ENCODE measurements around the gene KLHL30.

KLHL30 gene

DNA sequence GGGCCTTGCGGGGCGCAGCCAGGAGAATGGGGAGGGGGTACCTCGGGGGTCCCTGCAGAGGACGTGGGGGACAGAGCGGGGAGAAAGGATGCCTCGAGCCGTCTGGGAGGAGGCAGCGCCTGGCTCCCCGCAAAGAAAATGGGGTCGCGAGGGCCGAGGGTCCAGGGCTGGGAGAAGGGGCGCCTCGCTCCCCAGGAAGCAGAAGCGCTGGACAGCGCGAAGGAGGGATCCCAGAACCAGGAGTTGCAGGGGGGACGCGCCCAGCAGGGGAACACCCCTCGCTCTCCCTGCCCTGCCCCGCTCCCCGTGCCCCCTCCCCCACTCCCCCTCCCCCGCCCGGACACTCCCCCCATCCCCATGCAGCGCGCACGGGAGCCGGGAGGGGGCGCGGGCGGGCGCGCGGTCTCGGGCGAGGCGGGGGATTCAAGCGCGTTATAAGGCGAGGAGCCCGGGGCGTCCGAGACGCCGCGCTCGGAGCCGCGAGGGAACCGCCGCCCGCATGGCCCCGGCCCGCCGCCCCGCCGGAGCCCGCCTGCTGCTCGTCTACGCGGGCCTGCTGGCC lies 20.1 kb downstream of the KLHL30 start, which contains the start of gene ERFE:
Gene ERFE, plus strand, starts transcription at position 462 of the 562 bp plus-strand sequence. Its CDS starts 38 bp downstream, at position 500.
- no peaks in the 10 kb centered on the region for H3K36me3 ChIP-seq (ENCODE audit: control insufficient read depth, insufficient read depth, low read length, severe bottlenecking)
- peaks cover 9% of the 10 kb centered on the region for H3K4me1 ChIP-seq (ENCODE audit: control insufficient read depth, insufficient read depth, low read length)
- H3K4me3 ChIP-seq (ENCODE audit: low read length) = peak within 1 kb of the TSS; percentile 70
- peak; percentile 84 for DNase-seq (ENCODE audit: low read depth)
- peak within 1 kb of the TSS; percentile 64 for H3K9ac ChIP-seq (ENCODE audit: low read length)
- H3K27me3 ChIP-seq (replicated peaks; ENCODE audit: control insufficient read depth, insufficient read depth, low read length) = no peaks in the 10 kb centered on the region
- peaks cover 4% of the 10 kb centered on the region for H3K9me3 ChIP-seq (ENCODE audit: control insufficient read depth, low read length)

DNA sequence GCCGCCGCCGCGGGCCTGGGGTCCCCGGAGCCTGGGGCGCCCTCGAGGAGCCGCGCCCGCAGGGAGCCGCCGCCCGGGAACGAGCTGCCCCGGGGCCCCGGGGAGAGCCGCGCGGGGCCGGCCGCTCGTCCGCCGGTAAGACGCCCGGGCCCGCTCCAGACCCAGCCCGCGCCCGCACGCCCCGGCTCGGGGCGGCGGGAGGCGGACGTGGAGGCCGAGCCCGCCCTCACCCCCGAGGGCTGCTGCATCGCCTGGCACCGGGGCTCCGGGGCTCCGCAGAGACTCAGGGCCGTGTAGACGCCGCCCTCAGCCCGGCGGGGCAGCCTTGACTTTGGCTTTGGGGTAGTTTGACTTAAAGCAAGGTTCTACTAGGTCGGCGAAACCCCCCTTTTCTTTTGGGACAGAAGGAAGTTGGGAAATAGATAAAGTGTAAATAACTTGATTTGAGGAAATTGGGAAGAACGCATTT lies 20.6 kb downstream of the KLHL30 start:
- Histone ChIP-seq H3K4me3 (ENCODE audit: low read length) (peak overlapping the region; percentile 70), H3K36me3 (ENCODE audit: control insufficient read depth, insufficient read depth, low read length, severe bottlenecking) (no peaks in the 10 kb centered on the region), H3K9me3 (ENCODE audit: control insufficient read depth, low read length) (peaks cover 4% of the 10 kb centered on the region), H3K27me3 (replicated peaks; ENCODE audit: control insufficient read depth, insufficient read depth, low read length) (no peaks in the 10 kb centered on the region), H3K4me1 (ENCODE audit: control insufficient read depth, insufficient read depth, low read length) (peaks cover 9% of the 10 kb centered on the region), H3K9ac (ENCODE audit: low read length) (peak overlapping the region; percentile 64)
- DNase-seq (ENCODE audit: low read depth) = peak; percentile 46

DNA sequence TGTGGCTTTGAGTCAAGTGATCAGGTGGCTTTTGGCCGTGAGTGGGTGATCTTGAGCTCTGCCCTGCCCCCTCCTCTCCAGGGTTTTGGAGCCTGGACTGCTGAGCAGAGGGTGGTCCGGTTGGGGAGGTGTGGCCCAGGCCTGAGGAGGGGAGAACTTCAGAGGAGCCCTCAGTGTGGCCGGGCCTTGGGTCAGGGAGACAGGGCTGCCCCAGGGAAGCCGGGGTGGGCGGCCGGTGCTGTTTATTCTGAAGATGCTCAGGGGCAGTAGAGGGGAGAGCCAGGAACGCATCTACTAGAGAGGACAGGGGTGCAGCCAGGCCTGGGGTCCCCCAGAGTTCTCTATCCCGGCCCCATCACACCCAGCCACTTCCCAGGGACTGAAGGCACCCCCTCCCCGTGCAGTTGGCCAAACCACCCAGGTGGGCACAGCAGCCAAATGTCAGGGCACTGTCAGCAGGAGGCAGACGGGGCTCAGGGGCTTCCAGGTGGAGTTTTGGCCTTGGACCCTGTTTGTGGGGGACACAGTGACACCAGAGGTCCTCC lies 21.3 kb downstream of the KLHL30 start:
- no peaks in the 10 kb centered on the region for H3K9me3 ChIP-seq (ENCODE audit: control insufficient read depth, low read length)
- H3K4me1 ChIP-seq (ENCODE audit: control insufficient read depth, insufficient read depth, low read length) = peaks cover 9% of the 10 kb centered on the region
- H3K9ac ChIP-seq (ENCODE audit: low read length) = peak overlapping the region; percentile 64
- no peaks in the 10 kb centered on the region for H3K27me3 ChIP-seq (replicated peaks; ENCODE audit: control insufficient read depth, insufficient read depth, low read length)
- peak overlapping the region; percentile 70 for H3K4me3 ChIP-seq (ENCODE audit: low read length)
- H3K36me3 ChIP-seq (ENCODE audit: control insufficient read depth, insufficient read depth, low read length, severe bottlenecking) = no peaks in the 10 kb centered on the region
- no peak for DNase-seq (ENCODE audit: low read depth)

DNA sequence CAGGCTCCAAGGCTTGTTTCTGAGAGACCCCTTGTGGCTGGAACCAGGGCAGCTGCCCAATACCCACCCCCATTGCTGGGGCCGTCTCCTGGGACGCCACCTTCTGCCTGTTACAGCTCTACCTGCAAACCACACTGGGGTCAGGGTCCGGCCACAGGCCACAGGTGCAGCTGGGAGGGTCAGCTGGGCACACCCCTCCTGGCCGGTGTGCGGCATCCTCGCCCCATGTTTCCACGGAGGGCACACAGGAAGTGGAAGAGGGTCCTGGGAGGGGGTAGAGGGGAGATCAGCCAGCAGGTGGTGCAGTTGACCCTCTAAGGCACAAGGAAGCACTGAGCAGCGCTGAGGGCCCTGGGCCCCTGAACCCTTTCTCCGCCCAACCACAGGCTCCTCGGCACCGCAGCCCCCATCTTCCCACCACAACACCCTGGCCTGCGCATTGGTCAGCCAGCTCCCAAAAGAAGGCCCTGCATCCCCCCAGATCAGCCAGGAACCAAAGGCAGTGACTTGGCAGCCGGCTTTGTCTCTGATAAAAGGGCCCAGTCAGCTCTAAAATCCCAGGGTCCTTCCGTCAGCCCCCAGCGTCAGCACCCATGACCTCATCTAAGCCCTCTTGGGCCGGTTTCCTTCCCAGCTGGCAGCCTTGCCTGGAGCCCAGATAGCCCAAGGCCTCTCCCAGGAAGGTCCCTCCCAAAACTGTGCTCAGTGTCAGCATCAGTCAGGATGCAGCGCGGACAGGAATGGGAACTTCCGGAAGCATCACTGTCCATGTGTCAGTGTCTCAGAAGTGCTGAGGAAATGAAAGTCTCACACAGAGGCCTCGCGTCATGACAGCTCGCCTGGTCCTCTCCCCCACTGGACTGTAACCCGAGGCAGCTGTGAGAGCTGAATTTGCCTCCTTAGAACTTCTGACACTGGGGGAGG lies 22.0 kb downstream of the KLHL30 start:
- no peaks in the 10 kb centered on the region for H3K9me3 ChIP-seq (ENCODE audit: control insufficient read depth, low read length)
- no peaks in the 10 kb centered on the region for H3K27me3 ChIP-seq (replicated peaks; ENCODE audit: control insufficient read depth, insufficient read depth, low read length)
- DNase-seq (ENCODE audit: low read depth) = no peak
- peak overlapping the region; percentile 64 for H3K9ac ChIP-seq (ENCODE audit: low read length)
- H3K4me3 ChIP-seq (ENCODE audit: low read length) = no peak overlapping the region
- peaks cover 9% of the 10 kb centered on the region for H3K4me1 ChIP-seq (ENCODE audit: control insufficient read depth, insufficient read depth, low read length)
- H3K36me3 ChIP-seq (ENCODE audit: control insufficient read depth, insufficient read depth, low read length, severe bottlenecking) = no peaks in the 10 kb centered on the region

DNA sequence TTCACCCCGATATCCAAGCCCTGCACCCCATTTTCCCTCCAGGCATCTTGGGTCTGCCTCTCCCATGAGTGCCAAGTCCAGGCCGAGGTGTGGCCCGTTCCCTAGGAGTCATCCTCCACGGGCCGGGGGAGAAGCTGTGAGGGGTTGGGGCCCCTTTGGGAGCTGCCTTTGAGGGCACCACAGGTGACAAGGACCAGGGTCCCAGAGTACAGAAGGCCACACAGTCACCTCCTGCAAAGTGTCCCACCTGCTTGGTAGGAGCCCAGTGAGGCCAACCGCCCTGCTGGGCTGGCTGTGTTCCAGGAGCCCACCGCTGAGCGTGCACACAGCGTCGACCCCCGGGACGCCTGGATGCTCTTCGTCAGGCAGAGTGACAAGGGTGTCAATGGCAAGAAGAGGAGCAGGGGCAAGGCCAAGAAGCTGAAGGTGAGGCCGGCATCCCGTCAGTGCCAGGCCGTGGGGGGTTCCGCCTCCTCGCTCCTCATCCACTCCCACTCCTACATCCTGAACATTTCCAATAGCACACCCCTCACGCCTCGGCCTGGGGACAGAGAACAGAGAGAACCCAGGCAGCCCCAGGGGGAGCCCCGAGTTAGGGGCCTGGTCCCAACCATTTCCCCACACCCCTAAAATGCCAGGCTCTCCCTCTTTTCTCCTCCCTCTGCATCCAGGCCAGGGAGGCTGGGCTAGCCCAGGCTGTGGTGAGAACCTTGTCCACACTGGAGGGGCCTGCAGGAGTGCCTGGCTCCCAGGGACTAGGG lies 23.0 kb downstream of the KLHL30 start:
- no peaks in the 10 kb centered on the region for H3K27me3 ChIP-seq (replicated peaks; ENCODE audit: control insufficient read depth, insufficient read depth, low read length)
- no peak for DNase-seq (ENCODE audit: low read depth)
- no peak overlapping the region for H3K9ac ChIP-seq (ENCODE audit: low read length)
- H3K4me3 ChIP-seq (ENCODE audit: low read length) = no peak overlapping the region
- H3K4me1 ChIP-seq (ENCODE audit: control insufficient read depth, insufficient read depth, low read length) = peaks cover 9% of the 10 kb centered on the region
- no peaks in the 10 kb centered on the region for H3K9me3 ChIP-seq (ENCODE audit: control insufficient read depth, low read length)
- H3K36me3 ChIP-seq (ENCODE audit: control insufficient read depth, insufficient read depth, low read length, severe bottlenecking) = no peaks in the 10 kb centered on the region

DNA sequence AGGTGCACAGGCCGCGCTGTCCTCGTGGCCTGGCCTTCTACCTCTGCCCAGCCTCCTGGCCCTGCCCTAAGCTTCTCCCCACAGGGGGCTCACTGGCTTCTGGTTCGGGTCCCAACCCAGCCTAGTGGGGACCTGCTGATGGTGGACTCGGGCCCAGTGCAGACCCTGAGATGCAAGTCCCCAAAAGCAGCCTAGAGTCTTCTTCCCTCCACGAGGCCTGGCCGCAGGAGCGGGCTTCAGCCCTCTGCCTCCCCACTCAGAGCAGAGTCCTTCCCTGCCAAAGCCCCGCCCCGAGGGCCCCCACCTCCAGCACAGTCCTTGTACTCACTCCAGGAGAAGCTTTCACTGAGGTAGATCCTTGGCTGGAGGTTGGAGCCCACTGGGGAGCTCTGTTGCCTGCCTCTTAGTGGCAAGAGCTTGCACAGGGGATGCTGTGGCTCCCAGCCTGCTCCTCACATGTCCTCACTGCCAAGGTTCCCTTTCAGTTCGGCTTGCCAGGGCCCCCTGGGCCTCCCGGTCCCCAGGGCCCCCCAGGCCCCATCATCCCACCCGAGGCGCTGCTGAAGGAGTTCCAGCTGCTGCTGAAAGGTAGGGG lies 23.9 kb downstream of the KLHL30 start:
- no peak for DNase-seq (ENCODE audit: low read depth)
- no peaks in the 10 kb centered on the region for H3K27me3 ChIP-seq (replicated peaks; ENCODE audit: control insufficient read depth, insufficient read depth, low read length)
- H3K9me3 ChIP-seq (ENCODE audit: control insufficient read depth, low read length) = no peaks in the 10 kb centered on the region

DNA sequence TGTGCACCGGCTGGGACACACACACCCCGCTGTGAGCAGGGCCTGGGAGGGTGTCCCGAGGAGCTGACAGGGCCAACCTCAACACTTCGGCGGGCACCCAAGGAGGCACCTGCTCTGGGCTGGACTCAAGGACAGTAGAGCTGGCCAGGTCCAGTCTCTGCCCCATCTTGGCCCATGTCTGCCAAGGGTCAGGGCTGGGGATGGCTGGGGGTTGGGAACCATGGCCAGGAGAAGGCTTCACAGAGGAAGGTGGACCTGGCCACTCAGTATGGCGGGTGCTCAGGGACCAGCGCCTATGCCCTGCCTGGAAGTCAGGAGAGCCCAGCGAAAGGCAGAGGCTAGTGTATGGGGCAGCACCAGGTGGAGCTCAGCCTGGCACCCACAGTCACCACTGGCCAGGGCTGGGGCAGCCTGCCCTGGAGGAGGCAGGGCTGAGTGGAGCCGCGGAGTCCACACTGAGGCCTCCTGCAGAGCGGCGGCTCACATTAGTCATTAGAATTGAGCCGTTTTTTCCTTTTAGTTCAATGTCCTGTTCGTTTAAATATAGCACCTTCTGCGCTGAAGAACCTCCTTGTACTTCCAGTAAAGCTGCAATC lies 24.5 kb downstream of the KLHL30 start:
- peak overlapping the region; percentile 54 for H3K4me3 ChIP-seq (ENCODE audit: low read length)

More for the DNA sequence above, 23.9 kb downstream of the KLHL30 start:
- H3K4me3 ChIP-seq (ENCODE audit: low read length) = no peak overlapping the region
- no peaks in the 10 kb centered on the region for H3K36me3 ChIP-seq (ENCODE audit: control insufficient read depth, insufficient read depth, low read length, severe bottlenecking)
- peaks cover 12% of the 10 kb centered on the region for H3K4me1 ChIP-seq (ENCODE audit: control insufficient read depth, insufficient read depth, low read length)
- no peak overlapping the region for H3K9ac ChIP-seq (ENCODE audit: low read length)

DNA sequence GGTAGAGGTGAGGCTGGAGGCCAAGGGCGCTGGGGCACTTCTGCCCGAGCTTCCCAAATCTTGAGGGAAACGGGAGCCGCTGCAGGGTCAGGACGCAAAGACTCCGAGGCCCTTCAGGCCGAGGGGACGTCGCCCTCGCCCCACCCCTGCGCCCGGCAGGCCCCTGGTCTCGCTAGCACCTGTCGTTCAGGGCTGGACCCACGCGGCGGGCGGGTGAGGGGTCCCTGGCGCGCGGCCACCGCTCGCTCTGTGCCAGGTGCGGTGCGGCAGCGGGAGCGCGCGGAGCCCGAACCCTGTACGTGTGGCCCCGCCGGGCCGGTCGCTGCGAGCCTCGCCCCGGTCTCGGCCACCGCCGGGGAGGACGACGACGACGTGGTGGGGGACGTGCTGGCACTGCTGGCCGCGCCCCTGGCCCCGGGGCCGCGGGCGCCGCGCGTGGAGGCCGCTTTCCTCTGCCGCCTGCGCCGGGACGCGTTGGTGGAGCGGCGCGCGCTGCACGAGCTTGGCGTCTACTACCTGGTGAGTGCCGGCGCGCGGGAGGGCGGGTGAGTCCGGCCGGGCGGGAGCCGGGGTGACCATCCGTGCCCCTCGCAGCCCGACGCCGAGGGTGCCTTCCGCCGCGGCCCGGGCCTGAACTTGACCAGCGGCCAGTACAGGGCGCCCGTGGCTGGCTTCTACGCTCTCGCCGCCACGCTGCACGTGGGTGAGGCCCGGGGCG lies 25.2 kb downstream of the KLHL30 start:
- Histone ChIP-seq H3K27me3 (replicated peaks; ENCODE audit: control insufficient read depth, insufficient read depth, low read length) (no peaks in the 10 kb centered on the region), H3K4me1 (ENCODE audit: control insufficient read depth, insufficient read depth, low read length) (peaks cover 25% of the 10 kb centered on the region), H3K4me3 (ENCODE audit: low read length) (peak overlapping the region; percentile 54), H3K36me3 (ENCODE audit: control insufficient read depth, insufficient read depth, low read length, severe bottlenecking) (peaks cover 4% of the 10 kb centered on the region), H3K9me3 (ENCODE audit: control insufficient read depth, low read length) (no peaks in the 10 kb centered on the region), H3K9ac (ENCODE audit: low read length) (peak overlapping the region; percentile 39)
- no peak for DNase-seq (ENCODE audit: low read depth)

More for the DNA sequence above, 24.5 kb downstream of the KLHL30 start:
- peak overlapping the region; percentile 39 for H3K9ac ChIP-seq (ENCODE audit: low read length)
- no peak for DNase-seq (ENCODE audit: low read depth)
- H3K9me3 ChIP-seq (ENCODE audit: control insufficient read depth, low read length) = no peaks in the 10 kb centered on the region
- peaks cover 4% of the 10 kb centered on the region for H3K36me3 ChIP-seq (ENCODE audit: control insufficient read depth, insufficient read depth, low read length, severe bottlenecking)
- H3K4me1 ChIP-seq (ENCODE audit: control insufficient read depth, insufficient read depth, low read length) = peaks cover 18% of the 10 kb centered on the region
- H3K27me3 ChIP-seq (replicated peaks; ENCODE audit: control insufficient read depth, insufficient read depth, low read length) = no peaks in the 10 kb centered on the region

DNA sequence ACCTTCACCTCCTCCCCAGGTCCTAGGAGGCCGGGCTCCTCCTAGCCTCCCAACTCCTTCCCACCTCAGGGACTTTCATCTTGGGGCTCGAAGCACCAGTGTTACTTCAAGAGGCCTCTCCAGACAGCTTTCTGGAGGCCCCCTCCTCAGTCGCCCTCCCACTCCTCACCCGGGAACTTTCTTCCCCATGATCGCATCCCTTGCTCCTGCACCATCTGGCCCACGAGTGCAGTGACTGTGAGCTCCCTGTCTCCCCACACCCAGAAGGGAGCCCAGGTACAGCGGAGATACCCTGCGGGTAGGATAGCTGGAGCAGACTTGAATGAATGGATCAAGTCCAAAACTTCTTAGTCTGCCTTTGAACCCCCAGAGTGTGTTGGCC lies 26.4 kb downstream of the KLHL30 start:
- no peak for DNase-seq (ENCODE audit: low read depth)
- peaks cover 34% of the 10 kb centered on the region for H3K4me1 ChIP-seq (ENCODE audit: control insufficient read depth, insufficient read depth, low read length)
- H3K36me3 ChIP-seq (ENCODE audit: control insufficient read depth, insufficient read depth, low read length, severe bottlenecking) = peaks cover 4% of the 10 kb centered on the region
- no peak overlapping the region for H3K9ac ChIP-seq (ENCODE audit: low read length)
- no peak overlapping the region for H3K4me3 ChIP-seq (ENCODE audit: low read length)
- no peaks in the 10 kb centered on the region for H3K27me3 ChIP-seq (replicated peaks; ENCODE audit: control insufficient read depth, insufficient read depth, low read length)
- H3K9me3 ChIP-seq (ENCODE audit: control insufficient read depth, low read length) = no peaks in the 10 kb centered on the region

Data from adipocyte (in vitro differentiated cells).